ENCODE data around the gene DNAH1.

DNAH1 gene

GRCh38 chr3:52394751-52395502, 78.8 kb downstream of the DNAH1 start:
- no peak for DNase-seq (ENCODE audit: extremely low read depth, low read depth)
- TF ChIP-seq CTCF (IDR thresholded peaks at IDR 0.05; ENCODE audit: low read depth, low read length), result no peak

- TF ChIP-seq CTCF (IDR thresholded peaks at IDR 0.05; ENCODE audit: low read depth, low read length), result no peak
- no peak for DNase-seq (ENCODE audit: extremely low read depth, low read depth)
Observed at GRCh38 chr3:52395503-52395865, 79.4 kb downstream of the DNAH1 start.

GRCh38 chr3:52396011-52396906, 80.1 kb downstream of the DNAH1 start:
- no peak for DNase-seq (ENCODE audit: extremely low read depth, low read depth)
- no peak for TF ChIP-seq CTCF (IDR thresholded peaks at IDR 0.05; ENCODE audit: low read depth, low read length)

- DNase-seq (ENCODE audit: extremely low read depth, low read depth), result no peak
- TF ChIP-seq CTCF (IDR thresholded peaks at IDR 0.05; ENCODE audit: low read depth, low read length), result no peak
Observed at GRCh38 chr3:52396907-52397591, 80.9 kb downstream of the DNAH1 start.

GRCh38 chr3:52397676-52398399, 81.7 kb downstream of the DNAH1 start:
- DNase-seq (ENCODE audit: extremely low read depth, low read depth), result no peak
- no peak for TF ChIP-seq CTCF (IDR thresholded peaks at IDR 0.05; ENCODE audit: low read depth, low read length)

GRCh38 chr3:52398670-52399081, 82.6 kb downstream of the DNAH1 start:
- TF ChIP-seq CTCF (IDR thresholded peaks at IDR 0.05; ENCODE audit: low read depth, low read length), result no peak
- DNase-seq (ENCODE audit: extremely low read depth, low read depth), result no peak

Data from AG09319 (cell line).